ENCODE measurements around the gene OR51B2.

DNA sequence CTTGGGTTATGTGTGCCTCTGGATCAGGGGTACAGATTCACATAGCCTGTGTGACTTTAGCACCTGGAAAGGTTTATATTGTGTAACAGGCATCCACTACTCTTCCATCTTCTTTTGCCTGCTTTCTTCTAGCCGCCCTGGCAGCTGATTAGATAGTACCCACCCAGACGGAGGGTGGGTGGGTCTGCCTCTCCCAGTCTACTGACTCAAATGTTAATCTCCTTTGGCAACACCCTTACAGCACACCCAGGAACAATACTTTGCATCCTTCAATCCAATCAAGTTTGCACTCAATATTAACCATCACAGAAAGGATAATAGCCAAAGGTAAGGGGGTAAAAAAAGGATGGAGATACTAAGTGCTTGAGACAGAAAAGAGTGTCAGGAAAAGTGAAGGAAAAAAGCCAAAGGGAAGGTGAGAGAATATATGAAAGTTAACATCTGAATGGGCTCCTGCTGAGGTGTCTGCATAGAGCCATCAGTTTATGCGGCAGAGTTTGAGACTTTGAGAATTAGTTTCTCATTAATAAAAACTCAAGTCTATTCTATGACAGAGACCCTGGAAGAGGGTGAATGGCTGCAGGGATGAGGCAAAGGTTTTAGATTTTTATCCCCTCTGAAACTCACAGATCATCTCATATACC is 24.6 kb upstream of the OR51B2 start:
- no peak for TF ChIP-seq POLR2A (IDR thresholded peaks at IDR 0.05)
- TF ChIP-seq, protein P1, sequence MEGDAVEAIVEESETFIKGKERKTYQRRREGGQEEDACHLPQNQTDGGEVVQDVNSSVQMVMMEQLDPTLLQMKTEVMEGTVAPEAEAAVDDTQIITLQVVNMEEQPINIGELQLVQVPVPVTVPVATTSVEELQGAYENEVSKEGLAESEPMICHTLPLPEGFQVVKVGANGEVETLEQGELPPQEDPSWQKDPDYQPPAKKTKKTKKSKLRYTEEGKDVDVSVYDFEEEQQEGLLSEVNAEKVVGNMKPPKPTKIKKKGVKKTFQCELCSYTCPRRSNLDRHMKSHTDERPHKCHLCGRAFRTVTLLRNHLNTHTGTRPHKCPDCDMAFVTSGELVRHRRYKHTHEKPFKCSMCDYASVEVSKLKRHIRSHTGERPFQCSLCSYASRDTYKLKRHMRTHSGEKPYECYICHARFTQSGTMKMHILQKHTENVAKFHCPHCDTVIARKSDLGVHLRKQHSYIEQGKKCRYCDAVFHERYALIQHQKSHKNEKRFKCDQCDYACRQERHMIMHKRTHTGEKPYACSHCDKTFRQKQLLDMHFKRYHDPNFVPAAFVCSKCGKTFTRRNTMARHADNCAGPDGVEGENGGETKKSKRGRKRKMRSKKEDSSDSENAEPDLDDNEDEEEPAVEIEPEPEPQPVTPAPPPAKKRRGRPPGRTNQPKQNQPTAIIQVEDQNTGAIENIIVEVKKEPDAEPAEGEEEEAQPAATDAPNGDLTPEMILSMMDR (IDR thresholded peaks at IDR 0.05 in 8 of 11, conservative IDR thresholded peaks at IDR 0.05 in 3 of 11): no peak
